ENCODE results near the gene HEXA. TPM values are rescaled to one million over a fixed set of nuclear protein-coding genes. Genes with fewer than 3 reads are reported as not detected.

The HEXA gene
- total and polyA plus RNA-seq, 2 donors (not counting 1 experiment from before 2014, with no cell fraction given) = 80.3 to 183 TPM

DNA sequence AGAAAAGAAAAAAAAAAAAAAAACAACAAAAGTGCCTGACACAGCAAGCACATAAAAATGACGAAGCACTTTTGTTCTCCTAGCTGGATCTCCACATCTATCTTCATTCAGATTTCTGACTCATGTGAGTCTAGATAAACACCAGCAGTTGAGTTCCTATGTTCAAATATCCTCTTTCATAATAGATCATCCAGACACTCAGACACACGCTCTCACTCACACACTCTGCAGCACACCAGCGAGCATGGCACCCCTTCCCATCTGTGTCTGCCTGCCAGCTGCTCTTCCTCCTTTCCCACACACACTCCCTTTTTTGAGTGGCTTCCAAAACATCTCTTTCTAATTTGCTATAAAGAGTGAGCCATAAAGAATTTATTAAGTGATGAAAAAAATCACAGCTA lies 36.0 kb downstream of the HEXA start:
- TF ChIP-seq, protein P1, sequence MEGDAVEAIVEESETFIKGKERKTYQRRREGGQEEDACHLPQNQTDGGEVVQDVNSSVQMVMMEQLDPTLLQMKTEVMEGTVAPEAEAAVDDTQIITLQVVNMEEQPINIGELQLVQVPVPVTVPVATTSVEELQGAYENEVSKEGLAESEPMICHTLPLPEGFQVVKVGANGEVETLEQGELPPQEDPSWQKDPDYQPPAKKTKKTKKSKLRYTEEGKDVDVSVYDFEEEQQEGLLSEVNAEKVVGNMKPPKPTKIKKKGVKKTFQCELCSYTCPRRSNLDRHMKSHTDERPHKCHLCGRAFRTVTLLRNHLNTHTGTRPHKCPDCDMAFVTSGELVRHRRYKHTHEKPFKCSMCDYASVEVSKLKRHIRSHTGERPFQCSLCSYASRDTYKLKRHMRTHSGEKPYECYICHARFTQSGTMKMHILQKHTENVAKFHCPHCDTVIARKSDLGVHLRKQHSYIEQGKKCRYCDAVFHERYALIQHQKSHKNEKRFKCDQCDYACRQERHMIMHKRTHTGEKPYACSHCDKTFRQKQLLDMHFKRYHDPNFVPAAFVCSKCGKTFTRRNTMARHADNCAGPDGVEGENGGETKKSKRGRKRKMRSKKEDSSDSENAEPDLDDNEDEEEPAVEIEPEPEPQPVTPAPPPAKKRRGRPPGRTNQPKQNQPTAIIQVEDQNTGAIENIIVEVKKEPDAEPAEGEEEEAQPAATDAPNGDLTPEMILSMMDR (conservative IDR thresholded peaks at IDR 0.05 in 1 of 2, IDR thresholded peaks at IDR 0.05 in 1 of 2; ENCODE audit: low read depth in 1 of 2, low read length in 2 of 2) = no peak
- TF ChIP-seq EZH2 (IDR thresholded peaks at IDR 0.05; ENCODE audit: low read length, missing control alignments) = no peak
- Histone ChIP-seq H3K9ac (ENCODE audit: insufficient read depth, low read length) (no peak overlapping the region), H3K27me3 (ENCODE audit: control insufficient read depth, insufficient read depth, low read length) (no peaks in the 10 kb centered on the region), H2AFZ (ENCODE audit: low read length) (no peak overlapping the region), H3K9me3 (ENCODE audit: control insufficient read depth, insufficient read depth, low read depth, low read length) (no peaks in the 10 kb centered on the region), H3K4me3 (replicated peaks in 1 of 4; ENCODE audit: control extremely low read depth in 1 of 4, insufficient read depth in 1 of 4, low read depth in 3 of 4, low read length in 4 of 4) (no peak overlapping the region), H3K36me3 (ENCODE audit: control insufficient read depth, insufficient read depth, low read length) (peaks cover 4% of the 10 kb centered on the region), H4K20me1 (ENCODE audit: control insufficient read depth, extremely low read depth, insufficient read depth, low read length) (no peaks in the 10 kb centered on the region), H3K4me2 (ENCODE audit: extremely low read depth, insufficient read depth, low read length) (peak overlapping the region; percentile 51), H3K79me2 (ENCODE audit: control insufficient read depth, insufficient read depth, low read length) (no peaks in the 10 kb centered on the region), H3K4me1 (ENCODE audit: control insufficient read depth, extremely low read depth, insufficient read depth, low read length) (peaks cover 8% of the 10 kb centered on the region), H3K27ac (ENCODE audit: insufficient read depth, low read length) (peak overlapping the region; percentile 51)
- DNase-seq (ENCODE audit: low read depth in 2 of 2) = peak; percentile 86 to 95

DNA sequence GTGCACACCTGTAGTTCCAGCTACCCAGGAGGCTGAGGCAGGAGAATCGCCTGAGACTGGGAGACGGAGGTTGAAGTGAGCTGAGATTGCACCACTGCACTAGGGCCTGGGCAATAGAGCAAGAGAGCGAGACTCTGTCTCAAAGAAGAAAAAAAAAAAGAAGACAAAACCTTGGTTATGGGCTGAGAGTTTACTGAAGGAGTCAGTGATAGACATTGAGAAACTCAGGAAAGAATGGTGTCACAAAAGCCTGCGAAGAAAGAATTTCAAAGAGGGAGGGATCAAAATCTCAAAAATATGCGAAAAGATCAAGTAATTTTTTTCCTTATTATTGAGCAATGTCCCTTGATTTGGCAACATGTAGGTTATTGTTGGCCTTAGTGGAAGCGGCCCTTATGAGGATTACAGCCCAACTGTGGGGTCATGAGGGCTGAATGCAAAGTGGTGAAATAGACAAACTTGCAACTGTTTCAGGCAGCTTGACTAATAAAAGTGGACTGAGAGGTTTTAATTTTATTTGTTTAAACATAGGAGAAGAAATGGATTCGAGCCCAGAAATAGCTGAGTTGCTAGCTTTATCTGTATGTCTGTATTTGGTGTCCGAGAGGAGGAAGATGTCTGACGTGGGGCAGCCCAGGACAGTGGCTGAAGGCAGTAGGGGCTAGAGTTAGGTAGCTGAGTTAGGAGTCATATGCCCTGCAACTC lies 37.0 kb downstream of the HEXA start:
- Histone ChIP-seq H4K20me1 (ENCODE audit: control insufficient read depth, extremely low read depth, insufficient read depth, low read length) (no peaks in the 10 kb centered on the region), H3K36me3 (ENCODE audit: control insufficient read depth, insufficient read depth, low read length) (peaks cover 2% of the 10 kb centered on the region), H2AFZ (ENCODE audit: low read length) (no peak overlapping the region), H3K4me3 (replicated peaks in 1 of 4; ENCODE audit: control extremely low read depth in 1 of 4, insufficient read depth in 1 of 4, low read depth in 3 of 4, low read length in 4 of 4) (no peak overlapping the region), H3K27me3 (ENCODE audit: control insufficient read depth, insufficient read depth, low read length) (no peaks in the 10 kb centered on the region), H3K9me3 (ENCODE audit: control insufficient read depth, insufficient read depth, low read depth, low read length) (no peaks in the 10 kb centered on the region), H3K79me2 (ENCODE audit: control insufficient read depth, insufficient read depth, low read length) (no peaks in the 10 kb centered on the region), H3K9ac (ENCODE audit: insufficient read depth, low read length) (no peak overlapping the region), H3K4me2 (ENCODE audit: extremely low read depth, insufficient read depth, low read length) (peak overlapping the region; percentile 28), H3K27ac (ENCODE audit: insufficient read depth, low read length) (peak overlapping the region; percentile 75), H3K4me1 (ENCODE audit: control insufficient read depth, extremely low read depth, insufficient read depth, low read length) (peaks cover 8% of the 10 kb centered on the region)
- peak; percentile 69 to 98 for DNase-seq (ENCODE audit: low read depth in 2 of 2)
- TF ChIP-seq, protein P1 (conservative IDR thresholded peaks at IDR 0.05 in 1 of 2, IDR thresholded peaks at IDR 0.05 in 1 of 2; ENCODE audit: low read depth in 1 of 2, low read length in 2 of 2) = no peak
- no peak for TF ChIP-seq EZH2 (IDR thresholded peaks at IDR 0.05; ENCODE audit: low read length, missing control alignments)

DNA sequence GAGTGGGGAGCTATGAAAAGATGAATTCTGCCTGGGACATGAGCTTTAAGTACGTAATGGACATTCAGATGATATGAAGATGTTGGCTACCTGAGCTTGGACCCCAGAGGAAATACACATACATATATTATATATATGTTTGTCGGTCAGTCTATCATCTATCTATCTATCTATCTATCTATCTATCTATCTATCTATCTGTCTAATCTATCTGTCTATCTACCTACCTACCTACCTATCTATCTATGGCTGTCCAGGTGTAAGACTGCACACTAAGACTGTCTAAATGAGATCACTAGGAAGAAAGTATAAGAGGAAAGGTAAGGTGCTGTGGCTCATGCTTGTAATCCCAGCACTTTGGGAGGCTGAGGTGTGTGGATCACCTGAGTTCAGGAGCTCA lies 37.7 kb downstream of the HEXA start:
- Histone ChIP-seq H3K27ac (ENCODE audit: insufficient read depth, low read length) (no peak overlapping the region), H2AFZ (ENCODE audit: low read length) (no peak overlapping the region), H3K9ac (ENCODE audit: insufficient read depth, low read length) (no peak overlapping the region), H4K20me1 (ENCODE audit: control insufficient read depth, extremely low read depth, insufficient read depth, low read length) (no peaks in the 10 kb centered on the region), H3K4me2 (ENCODE audit: extremely low read depth, insufficient read depth, low read length) (no peak overlapping the region), H3K4me1 (ENCODE audit: control insufficient read depth, extremely low read depth, insufficient read depth, low read length) (peaks cover 8% of the 10 kb centered on the region), H3K79me2 (ENCODE audit: control insufficient read depth, insufficient read depth, low read length) (no peaks in the 10 kb centered on the region), H3K9me3 (ENCODE audit: control insufficient read depth, insufficient read depth, low read depth, low read length) (no peaks in the 10 kb centered on the region), H3K27me3 (ENCODE audit: control insufficient read depth, insufficient read depth, low read length) (no peaks in the 10 kb centered on the region), H3K36me3 (ENCODE audit: control insufficient read depth, insufficient read depth, low read length) (no peaks in the 10 kb centered on the region), H3K4me3 (replicated peaks in 1 of 4; ENCODE audit: control extremely low read depth in 1 of 4, insufficient read depth in 1 of 4, low read depth in 3 of 4, low read length in 4 of 4) (no peak overlapping the region)
- no peak for DNase-seq (ENCODE audit: low read depth in 2 of 2)
- TF ChIP-seq EZH2 (IDR thresholded peaks at IDR 0.05; ENCODE audit: low read length, missing control alignments) = no peak
- TF ChIP-seq, protein P1 (conservative IDR thresholded peaks at IDR 0.05 in 1 of 2, IDR thresholded peaks at IDR 0.05 in 1 of 2; ENCODE audit: low read depth in 1 of 2, low read length in 2 of 2) = no peak
